Peyer's patch (tissue), 4 donors: Measurements from ENCODE around the gene NACA2.

Source experiments
- CTCF ChIP-seq, 6 experiments: fragments of 450-650 bp in 4 of 6; fragments of 200-600 bp in 2 of 6; sonication (generic) in 1 of 6; IDR thresholded peaks; one replicate each; pipeline ENCODE4 v1.5.1; 2017 to 2019; ENCODE audit warnings: antibody characterized with exemption in 6 of 6, mild to moderate bottlenecking in 3 of 6, moderate library complexity in 1 of 6
- POLR2A ChIP-seq, 2 donors: fragments of 450-650 bp; IDR thresholded peaks; one replicate each; pipeline ENCODE4 v1.5.1; 2017; ENCODE audit warnings: antibody characterized with exemption in 2 of 2, mild to moderate bottlenecking in 2 of 2, moderate library complexity in 2 of 2

GRCh38 chr17:61560071-61560470, 30.9 kb downstream of the NACA2 start:
- no peak for TF ChIP-seq CTCF (IDR thresholded peaks at IDR 0.05)
- no peak for TF ChIP-seq POLR2A (IDR thresholded peaks at IDR 0.05)
